Ishikawa (cell line): ENCODE data around the gene RRBP1.

Experiments used
- CEBPB ChIP-seq: IDR thresholded peaks from 2 replicates; pipeline ENCODE4 v1.6.1; 2012
- CREB1 ChIP-seq: IDR thresholded peaks from 2 replicates; pipeline ENCODE4 v1.6.1; 2012; ENCODE audit warnings: low read depth
- EGR1 ChIP-seq: IDR thresholded peaks from 2 replicates; pipeline ENCODE4 v1.6.1; 2012
- EP300 ChIP-seq: IDR thresholded peaks from 2 replicates; pipeline ENCODE4 v1.6.1; 2012; ENCODE audit warnings: borderline replicate concordance
- FOXM1 ChIP-seq: IDR thresholded peaks from 2 replicates; pipeline ENCODE4 v1.6.1; 2012; ENCODE audit warnings: low read depth, borderline replicate concordance
- NFIC ChIP-seq: IDR thresholded peaks from 2 replicates; pipeline ENCODE4 v1.6.1; 2012
- RAD21 ChIP-seq: IDR thresholded peaks from 2 replicates; pipeline ENCODE4 v1.6.1; 2012; ENCODE audit warnings: low read depth
- REST ChIP-seq: IDR thresholded peaks from 2 replicates; pipeline ENCODE4 v1.6.1; 2012; ENCODE audit warnings: low read depth, mild to moderate bottlenecking
- TAF1 ChIP-seq: IDR thresholded peaks from 2 replicates; pipeline ENCODE4 v1.6.1; 2012; ENCODE audit warnings: low read depth, mild to moderate bottlenecking
- TCF12 ChIP-seq: IDR thresholded peaks from 2 replicates; pipeline ENCODE4 v1.6.1; 2012; ENCODE audit warnings: low read depth
- TEAD4 ChIP-seq: IDR thresholded peaks from 2 replicates; pipeline ENCODE4 v1.6.1; 2012
- USF1 ChIP-seq: IDR thresholded peaks from 2 replicates; pipeline ENCODE4 v1.6.1; 2012
- YY1 ChIP-seq: IDR thresholded peaks from 2 replicates; pipeline ENCODE4 v1.6.1; 2012; ENCODE audit warnings: low read depth
- ZBTB7A ChIP-seq: IDR thresholded peaks from 2 replicates; pipeline ENCODE4 v1.6.1; 2012; ENCODE audit warnings: low read depth
- TF ChIP-seq, protein P1 (sequence below): IDR thresholded peaks from 2 replicates; pipeline ENCODE4 v1.6.1; 2012

Gene RRBP1

DNA sequence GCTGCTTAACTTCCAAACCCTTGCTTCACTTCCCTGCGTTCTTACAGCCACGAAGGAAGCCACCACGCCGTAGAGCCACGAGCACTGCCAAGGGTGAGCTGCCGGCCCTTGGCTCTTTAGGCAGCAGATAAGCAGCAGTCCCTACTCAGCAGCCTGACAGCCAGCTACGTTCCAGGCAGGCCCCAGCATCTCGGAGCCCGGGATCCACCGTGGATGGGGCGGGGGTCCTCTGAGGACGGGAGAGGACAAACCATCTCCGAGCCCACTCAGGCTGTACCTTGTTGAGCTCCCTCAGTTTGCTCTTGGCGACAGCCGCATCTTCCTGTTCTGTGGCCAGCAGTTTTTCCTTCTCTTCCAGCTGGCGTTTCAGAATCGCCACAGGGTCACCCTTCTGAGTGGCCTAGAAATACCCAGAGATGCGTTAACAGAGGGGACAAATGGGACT is 40.5 kb downstream of the RRBP1 start:
- TF ChIP-seq EGR1 (no peak), EP300 (no peak), CEBPB (no peak), ZBTB7A (no peak), CREB1 (no peak), REST (no peak), TAF1 (no peak), FOXM1 (no peak), USF1 (no peak), TEAD4 (no peak), YY1 (no peak), RAD21 (no peak), NFIC (no peak), TCF12 (no peak)
- TF ChIP-seq, protein P1, sequence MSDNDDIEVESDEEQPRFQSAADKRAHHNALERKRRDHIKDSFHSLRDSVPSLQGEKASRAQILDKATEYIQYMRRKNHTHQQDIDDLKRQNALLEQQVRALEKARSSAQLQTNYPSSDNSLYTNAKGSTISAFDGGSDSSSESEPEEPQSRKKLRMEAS, result no peak

- no peak for TF ChIP-seq CREB1
- no peak for TF ChIP-seq USF1
- no peak for TF ChIP-seq EP300
- no peak for TF ChIP-seq RAD21
- TF ChIP-seq TCF12, result no peak
- no peak for TF ChIP-seq TAF1
- no peak for TF ChIP-seq FOXM1
- TF ChIP-seq TEAD4, result no peak
- no peak for TF ChIP-seq EGR1
- no peak for TF ChIP-seq REST
- no peak for TF ChIP-seq YY1
- TF ChIP-seq CEBPB, result no peak
Observed at GRCh38 chr20:17640875-17641378, 41.1 kb downstream of the RRBP1 start.

- TF ChIP-seq YY1 (no peak), USF1 (no peak), ZBTB7A (no peak), NFIC (no peak), EP300 (no peak), TAF1 (no peak), CREB1 (no peak), CEBPB (no peak), TCF12 (no peak), FOXM1 (no peak), TEAD4 (no peak), RAD21 (no peak), EGR1 (no peak), REST (no peak)
- TF ChIP-seq, protein P1, result no peak
Observed at GRCh38 chr20:17640146-17640874, 41.7 kb downstream of the RRBP1 start.
